GM12878 (cell line): Measurements from ENCODE around the gene EIF5. TPM values are rescaled to one million over a fixed set of nuclear protein-coding genes. Genes with fewer than 3 reads are reported as not detected.

ENCODE experiments used
- ATAC-seq: fragments of 200-7000 bp; cut with Tn5 transposase; 3 replicates; pipeline ENCODE4 v1.9.1; 2020; ENCODE audit warnings: mild to moderate bottlenecking, moderate library complexity
- BruUV-seq: library from RNA; stranded (reverse); fragments of 400-500 nt; replicated peaks from 2 replicates; lab custom pipeline; 2021; lab: Mats Ljungman, UMichigan
- CTCF ChIA-PET: fragments of 300-600 bp; sonication (Branson Sonifier 250); formaldehyde crosslinking; extraction: SDS; loops from one replicate; lab custom pipeline; 2021; ENCODE audit warnings: inconsistent platforms; lab: Yijun Ruan, JAX
- POLR2A ChIA-PET: fragments of 350-600 bp; formaldehyde crosslinking; extraction: SDS; loops from one replicate; lab custom pipeline; 2021; ENCODE audit warnings: inconsistent platforms; lab: Charles Lee
- RAD21 ChIA-PET: fragments of 300-600 bp; sonication (Branson Sonifier 250); formaldehyde crosslinking; loops from one replicate; lab custom pipeline; 2023; ENCODE audit warnings: antibody characterized with exemption; ENCODE audit not compliant: unreplicated experiment; lab: Charles Lee
- SMC1A ChIA-PET: fragments of 300-600 bp; sonication (Branson Sonifier 250); formaldehyde crosslinking; loops from one replicate; lab custom pipeline; 2023; ENCODE audit not compliant: unreplicated experiment, uncharacterized antibody; lab: Charles Lee
- DNase-seq: peaks from one replicate; pipeline ENCODE4 v3.0.0-alpha.2; 2011; ENCODE audit warnings: low read depth, low spot score
- FAIRE-seq: peaks from 3 replicates; lab custom pipeline; 2011; peaks lifted over from hg19 to GRCh38; lab: Jason Lieb, UNC
- H2AFZ ChIP-seq: 2 replicates; pipeline ENCODE4 v1.6.0; 2011; ENCODE audit warnings: low read depth, low read length, control low read depth; ENCODE audit not compliant: control insufficient read depth
- H3K27ac ChIP-seq: 2 replicates; pipeline ENCODE4 v1.5.1; 2011; ENCODE audit warnings: control low read depth; ENCODE audit not compliant: control insufficient read depth, insufficient read depth
- H3K27me3 ChIP-seq, 2 experiments: replicated peaks in 1 of 2; 2 replicates each; pipeline versions ENCODE4 v1.6.0 to v1.6.1; 2011; ENCODE audit warnings: low read length in 1 of 2; ENCODE audit not compliant: control insufficient read depth in 2 of 2, insufficient read depth in 2 of 2
- H3K36me3 ChIP-seq, 2 experiments: 2 replicates each; pipeline ENCODE4 v1.5.1; 2011; ENCODE audit warnings: low read length in 1 of 2; ENCODE audit not compliant: control insufficient read depth in 2 of 2, insufficient read depth in 2 of 2
- H3K4me1 ChIP-seq: 2 replicates; pipeline ENCODE4 v1.6.1; 2011; ENCODE audit warnings: mild to moderate bottlenecking, low read length, moderate library complexity, mixed read lengths; ENCODE audit not compliant: control insufficient read depth, insufficient read depth
- H3K4me2 ChIP-seq: 2 replicates; pipeline ENCODE4 v1.6.0; 2011; ENCODE audit warnings: control low read depth; ENCODE audit not compliant: control insufficient read depth, insufficient read depth
- H3K4me3 ChIP-seq: fragments of 200-600 bp; sonication (generic); 2 replicates; pipeline ENCODE4 v1.5.1; 2016
- H3K79me2 ChIP-seq: 2 replicates; pipeline ENCODE4 v1.6.0; 2011; ENCODE audit warnings: low read length; ENCODE audit not compliant: control insufficient read depth, insufficient read depth
- H3K9ac ChIP-seq: 2 replicates; pipeline ENCODE4 v1.8.0; 2011; ENCODE audit warnings: low read length, control low read depth, mixed read lengths; ENCODE audit not compliant: control insufficient read depth, insufficient read depth
- H3K9me3 ChIP-seq: replicated peaks from 3 replicates; pipeline ENCODE4 v1.5.1; 2011; ENCODE audit warnings: mild to moderate bottlenecking, low read length; ENCODE audit not compliant: control insufficient read depth, insufficient read depth
- H4K20me1 ChIP-seq: 2 replicates; pipeline ENCODE4 v1.6.0; 2011; ENCODE audit not compliant: control insufficient read depth, insufficient read depth
- EED ChIP-seq: sonication (generic); IDR thresholded peaks from 2 replicates; pipeline ENCODE4 v1.6.1; 2016; ENCODE audit warnings: antibody characterized with exemption, low read depth
- POU2F2 ChIP-seq: IDR thresholded peaks from 3 replicates; pipeline ENCODE4 v1.6.1; 2011; ENCODE audit warnings: low read depth, mild to moderate bottlenecking, low read length, borderline replicate concordance
- TBL1XR1 ChIP-seq: IDR thresholded peaks from 2 replicates; pipeline ENCODE4 v1.6.1; 2012; ENCODE audit warnings: low read depth, low read length, improper control_type of control experiment
- whole genome bisulfite sequencing: methylation state at CpG from one replicate; pipeline ENCODE4 v1.1.6; 2016; ENCODE audit warnings: low lambda C conversion rate; ENCODE audit not compliant: insufficient replicate concordance, insufficient coverage; ENCODE audit errors: missing lambda C conversion rate; 5-methylcytosine and 5-hydroxymethylcytosine counted together
- in situ Hi-C: fragments of 300-500 bp; cut with MboI; formaldehyde crosslinking; loops from 9 replicates; pipeline ENCODE4 v1.14.3; 2018; ENCODE audit warnings: mixed read lengths
- intact Hi-C: fragments of 100-400 bp; cut with micrococcal nuclease; formaldehyde crosslinking; loops from one replicate; pipeline ENCODE4 v1.14.2; 2022; ENCODE audit not compliant: unreplicated experiment
- polyA plus RNA-seq, 11 experiments: library from polyadenylated mRNA; depleted of rRNA in 4 of 11; unstranded in 6 of 11; stranded (reverse) in 5 of 11; fragments of >200 nt; fragmentation: Nextera tagmentation in 4 of 11; fragmentation: Illumina TruSeq in 1 of 11; extraction: Ambion mirVana in 4 of 11; extraction: Trizol in 1 of 11; gene quantifications; 1 replicate in 1 of 11; 2 replicates in 10 of 11; pipeline versions ENCODE4 v1.2.1 to v1.2.3, GENCODE V29; 2011 to 2016; ENCODE audit warnings: inconsistent platforms in 2 of 11, missing spikeins in 2 of 11, low read depth in 1 of 11
- total RNA-seq, 4 experiments: library from RNA; depleted of rRNA in 3 of 4; stranded (reverse); fragments of >200 nt in 3 of 4; fragmentation: Illumina TruSeq in 1 of 4; extraction: Trizol in 1 of 4; gene quantifications; 2 replicates each; pipeline versions ENCODE4 v1.2.1 to v1.2.3, GENCODE V29; 2013 to 2021
- TF ChIP-seq, protein P1 (sequence below): fragments of 450-650 bp; IDR thresholded peaks from 2 replicates; pipeline ENCODE4 v1.6.1; 2017; ENCODE audit warnings: mild to moderate bottlenecking
- TF ChIP-seq, protein P2 (sequence below): fragments of 450-650 bp; IDR thresholded peaks from 2 replicates; pipeline ENCODE4 v1.6.1; 2017; ENCODE audit warnings: mild to moderate bottlenecking, moderate library complexity

EIF5 gene
- total and polyA plus RNA-seq, 10 of the 15 experiments (the other 5 are each of a cell fraction or from before 2014, with no cell fraction given) = 51.2 to 360 (median 115) TPM

GRCh38 chr14:103296987-103297386 lies 37.0 kb upstream of the EIF5 start:
- H3K27me3 ChIP-seq = no peaks in the 10 kb centered on the region
- FAIRE-seq (no peak), DNase-seq (no peak), ATAC-seq (no peak)
- no peak overlapping the region for H3K4me2 ChIP-seq
- intact Hi-C loops = loop anchor here (10.0 kb wide), 1 partner anchor 602 kb away; no protein-coding TSS in a partner anchor
- no TSS peak for BruUV-seq
- ChIA-PET POLR2A (no interaction called here), RAD21 (no interaction called here), SMC1A (interaction anchor here (1.4 kb wide), 1 partner anchor 192 kb away, joined by 10 read pairs; no protein-coding TSS in a partner anchor), CTCF (interaction anchor here (1.4 kb wide), 1 partner anchor 192 kb away, joined by 3 read pairs; no protein-coding TSS in a partner anchor)
- H2AFZ ChIP-seq = no peak overlapping the region
- no peak overlapping the region for H3K9ac ChIP-seq
- H3K36me3 ChIP-seq = no peaks in the 10 kb centered on the region
- H3K4me1 ChIP-seq = no peaks in the 10 kb centered on the region
- no peak overlapping the region for H3K4me3 ChIP-seq
- in situ Hi-C loops = no loop called here
- TF ChIP-seq EED = no peak
- no peak for TF ChIP-seq TBL1XR1
- TF ChIP-seq POU2F2 = no peak
- TF ChIP-seq, protein P1, sequence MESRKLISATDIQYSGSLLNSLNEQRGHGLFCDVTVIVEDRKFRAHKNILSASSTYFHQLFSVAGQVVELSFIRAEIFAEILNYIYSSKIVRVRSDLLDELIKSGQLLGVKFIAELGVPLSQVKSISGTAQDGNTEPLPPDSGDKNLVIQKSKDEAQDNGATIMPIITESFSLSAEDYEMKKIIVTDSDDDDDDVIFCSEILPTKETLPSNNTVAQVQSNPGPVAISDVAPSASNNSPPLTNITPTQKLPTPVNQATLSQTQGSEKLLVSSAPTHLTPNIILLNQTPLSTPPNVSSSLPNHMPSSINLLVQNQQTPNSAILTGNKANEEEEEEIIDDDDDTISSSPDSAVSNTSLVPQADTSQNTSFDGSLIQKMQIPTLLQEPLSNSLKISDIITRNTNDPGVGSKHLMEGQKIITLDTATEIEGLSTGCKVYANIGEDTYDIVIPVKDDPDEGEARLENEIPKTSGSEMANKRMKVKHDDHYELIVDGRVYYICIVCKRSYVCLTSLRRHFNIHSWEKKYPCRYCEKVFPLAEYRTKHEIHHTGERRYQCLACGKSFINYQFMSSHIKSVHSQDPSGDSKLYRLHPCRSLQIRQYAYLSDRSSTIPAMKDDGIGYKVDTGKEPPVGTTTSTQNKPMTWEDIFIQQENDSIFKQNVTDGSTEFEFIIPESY = peak; percentile 89; the same call in 1 of the 2 replicates
- TF ChIP-seq, protein P2, sequence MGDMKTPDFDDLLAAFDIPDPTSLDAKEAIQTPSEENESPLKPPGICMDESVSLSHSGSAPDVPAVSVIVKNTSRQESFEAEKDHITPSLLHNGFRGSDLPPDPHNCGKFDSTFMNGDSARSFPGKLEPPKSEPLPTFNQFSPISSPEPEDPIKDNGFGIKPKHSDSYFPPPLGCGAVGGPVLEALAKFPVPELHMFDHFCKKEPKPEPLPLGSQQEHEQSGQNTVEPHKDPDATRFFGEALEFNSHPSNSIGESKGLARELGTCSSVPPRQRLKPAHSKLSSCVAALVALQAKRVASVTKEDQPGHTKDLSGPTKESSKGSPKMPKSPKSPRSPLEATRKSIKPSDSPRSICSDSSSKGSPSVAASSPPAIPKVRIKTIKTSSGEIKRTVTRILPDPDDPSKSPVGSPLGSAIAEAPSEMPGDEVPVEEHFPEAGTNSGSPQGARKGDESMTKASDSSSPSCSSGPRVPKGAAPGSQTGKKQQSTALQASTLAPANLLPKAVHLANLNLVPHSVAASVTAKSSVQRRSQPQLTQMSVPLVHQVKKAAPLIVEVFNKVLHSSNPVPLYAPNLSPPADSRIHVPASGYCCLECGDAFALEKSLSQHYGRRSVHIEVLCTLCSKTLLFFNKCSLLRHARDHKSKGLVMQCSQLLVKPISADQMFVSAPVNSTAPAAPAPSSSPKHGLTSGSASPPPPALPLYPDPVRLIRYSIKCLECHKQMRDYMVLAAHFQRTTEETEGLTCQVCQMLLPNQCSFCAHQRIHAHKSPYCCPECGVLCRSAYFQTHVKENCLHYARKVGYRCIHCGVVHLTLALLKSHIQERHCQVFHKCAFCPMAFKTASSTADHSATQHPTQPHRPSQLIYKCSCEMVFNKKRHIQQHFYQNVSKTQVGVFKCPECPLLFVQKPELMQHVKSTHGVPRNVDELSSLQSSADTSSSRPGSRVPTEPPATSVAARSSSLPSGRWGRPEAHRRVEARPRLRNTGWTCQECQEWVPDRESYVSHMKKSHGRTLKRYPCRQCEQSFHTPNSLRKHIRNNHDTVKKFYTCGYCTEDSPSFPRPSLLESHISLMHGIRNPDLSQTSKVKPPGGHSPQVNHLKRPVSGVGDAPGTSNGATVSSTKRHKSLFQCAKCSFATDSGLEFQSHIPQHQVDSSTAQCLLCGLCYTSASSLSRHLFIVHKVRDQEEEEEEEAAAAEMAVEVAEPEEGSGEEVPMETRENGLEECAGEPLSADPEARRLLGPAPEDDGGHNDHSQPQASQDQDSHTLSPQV = no peak
- no peak overlapping the region for H3K27ac ChIP-seq
- H3K79me2 ChIP-seq = no peaks in the 10 kb centered on the region
- H3K9me3 ChIP-seq = no peaks in the 10 kb centered on the region
- 49% methylated on average over 12 of the region's 12 CpGs for WGBS
- no peaks in the 10 kb centered on the region for H4K20me1 ChIP-seq
